GM21529 (cell line): Measurements from ENCODE around the gene RABGAP1L.
"Not testable (repeated sequence)": the region's sequence is repeated elsewhere in the genome, so short reads cannot be mapped to it uniquely, and the experiment has no call there.

Experiments
- ATAC-seq: cut with Tn5 transposase; IDR thresholded peaks from one replicate; pipeline ENCODE4 v1.9.1; 2021; ENCODE audit not compliant: unreplicated experiment

The RABGAP1L gene

GRCh38 chr1:174848593-174849560, 689.6 kb downstream of the RABGAP1L start:
- not testable (repeated sequence) for ATAC-seq

- no peak for ATAC-seq
Measured at GRCh38 chr1:174850726-174851125, 691.4 kb downstream of the RABGAP1L start.

- no peak for ATAC-seq
Measured at GRCh38 chr1:174858301-174858700, 699.0 kb downstream of the RABGAP1L start.

- ATAC-seq = no peak
Measured at GRCh38 chr1:174870319-174870718, 711.0 kb downstream of the RABGAP1L start.

GRCh38 chr1:174871886-174872285, 712.6 kb downstream of the RABGAP1L start:
- no peak for ATAC-seq

GRCh38 chr1:174872615-174873058, 713.3 kb downstream of the RABGAP1L start:
- ATAC-seq = no peak

GRCh38 chr1:174874331-174875053, 715.2 kb downstream of the RABGAP1L start:
- peak; percentile 75 for ATAC-seq

GRCh38 chr1:174875306-174875705, 716.0 kb downstream of the RABGAP1L start:
- ATAC-seq = no peak

- ATAC-seq = no peak
Measured at GRCh38 chr1:174877208-174877673, 717.9 kb downstream of the RABGAP1L start.

GRCh38 chr1:174880171-174880570, 720.9 kb downstream of the RABGAP1L start:
- no peak for ATAC-seq

- no peak for ATAC-seq
Measured at GRCh38 chr1:174883409-174883808, 724.1 kb downstream of the RABGAP1L start.

GRCh38 chr1:174884038-174884437, 724.7 kb downstream of the RABGAP1L start:
- ATAC-seq = no peak

- no peak for ATAC-seq
Measured at GRCh38 chr1:174884566-174884965, 725.2 kb downstream of the RABGAP1L start.

GRCh38 chr1:174890024-174890423, 730.7 kb downstream of the RABGAP1L start:
- ATAC-seq = no peak

- ATAC-seq = no peak
Measured at GRCh38 chr1:174892016-174892415, 732.7 kb downstream of the RABGAP1L start.

- ATAC-seq = no peak
Measured at GRCh38 chr1:174894117-174894762, 734.9 kb downstream of the RABGAP1L start.

- not testable (repeated sequence) for ATAC-seq
Measured at GRCh38 chr1:174895610-174896009, 736.3 kb downstream of the RABGAP1L start.

- no peak for ATAC-seq
Measured at GRCh38 chr1:174898102-174898797, 738.9 kb downstream of the RABGAP1L start.

- ATAC-seq = no peak
Measured at GRCh38 chr1:174900317-174900716, 741.0 kb downstream of the RABGAP1L start.

GRCh38 chr1:174902531-174903099, 743.3 kb downstream of the RABGAP1L start:
- ATAC-seq = no peak
